Skeletal muscle cell (primary cell): ENCODE data around the gene FANCD2.
A peak's percentile ranks its signal among the peaks of the same experiment; 100 is the strongest.
"Not testable (repeated sequence)": the region's sequence is repeated elsewhere in the genome, so short reads cannot be mapped to it uniquely, and the experiment has no call there.

ENCODE experiments used
- DNase-seq: peaks from one replicate; pipeline ENCODE4 v3.0.0-alpha.2; 2010; ENCODE audit warnings: low read depth
- H3K4me3 ChIP-seq: 2 replicates; pipeline ENCODE4 v1.5.1; 2011; ENCODE audit warnings: low read depth, mild to moderate bottlenecking, control low read depth, low read length, moderate library complexity

The FANCD2 gene

DNA sequence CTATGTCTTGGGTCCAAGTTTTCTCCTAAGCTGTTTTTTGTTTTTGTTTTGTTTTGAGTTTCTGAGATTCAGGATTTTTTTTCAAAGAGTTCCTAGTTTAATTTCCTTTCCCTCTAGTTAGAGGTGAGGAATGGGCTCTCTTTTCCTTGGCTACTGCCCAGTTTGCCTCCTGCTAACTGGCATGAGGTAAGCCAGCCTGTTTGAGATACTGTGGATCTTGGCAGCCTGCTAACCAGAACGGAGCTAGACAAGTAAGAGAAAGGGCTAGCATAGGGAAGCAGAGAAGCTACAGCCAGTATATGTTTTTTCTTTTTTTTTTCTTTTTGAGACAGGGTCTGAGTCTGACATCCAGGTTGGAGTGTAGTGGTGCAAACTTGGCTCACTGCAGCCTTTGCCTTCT lies 64.5 kb downstream of the FANCD2 start:
- not testable (repeated sequence) for DNase-seq, H3K4me3 ChIP-seq

DNA sequence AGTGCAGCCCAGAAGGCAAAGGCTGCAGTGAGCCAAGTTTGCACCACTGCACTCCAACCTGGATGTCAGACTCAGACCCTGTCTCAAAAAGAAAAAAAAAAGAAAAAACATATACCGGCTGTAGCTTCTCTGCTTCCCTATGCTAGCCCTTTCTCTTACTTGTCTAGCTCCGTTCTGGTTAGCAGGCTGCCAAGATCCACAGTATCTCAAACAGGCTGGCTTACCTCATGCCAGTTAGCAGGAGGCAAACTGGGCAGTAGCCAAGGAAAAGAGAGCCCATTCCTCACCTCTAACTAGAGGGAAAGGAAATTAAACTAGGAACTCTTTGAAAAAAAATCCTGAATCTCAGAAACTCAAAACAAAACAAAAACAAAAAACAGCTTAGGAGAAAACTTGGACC lies 65.2 kb downstream of the FANCD2 start:
- not testable (repeated sequence) for H3K4me3 ChIP-seq, DNase-seq

DNA sequence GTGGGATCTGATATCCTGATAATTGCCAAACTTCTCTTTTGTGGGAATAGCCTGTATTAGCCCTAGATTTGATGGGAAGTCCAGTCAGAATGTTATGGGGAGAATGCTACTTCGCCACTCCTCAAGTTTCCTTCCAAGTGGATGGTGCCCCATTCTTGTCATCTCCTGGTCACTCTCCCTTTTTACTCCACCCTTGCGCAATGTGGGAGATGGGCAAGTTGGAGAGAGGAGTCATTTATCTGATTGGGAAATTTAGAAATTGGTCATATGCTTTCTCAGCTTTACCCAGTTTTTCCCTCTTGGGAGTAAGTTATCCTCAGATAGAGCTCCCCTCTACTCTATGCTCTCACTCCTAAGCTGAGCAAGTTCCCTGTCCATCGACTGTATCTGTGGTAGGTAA lies 67.4 kb downstream of the FANCD2 start:
- H3K4me3 ChIP-seq, result no peak overlapping the region
- DNase-seq, result no peak

DNA sequence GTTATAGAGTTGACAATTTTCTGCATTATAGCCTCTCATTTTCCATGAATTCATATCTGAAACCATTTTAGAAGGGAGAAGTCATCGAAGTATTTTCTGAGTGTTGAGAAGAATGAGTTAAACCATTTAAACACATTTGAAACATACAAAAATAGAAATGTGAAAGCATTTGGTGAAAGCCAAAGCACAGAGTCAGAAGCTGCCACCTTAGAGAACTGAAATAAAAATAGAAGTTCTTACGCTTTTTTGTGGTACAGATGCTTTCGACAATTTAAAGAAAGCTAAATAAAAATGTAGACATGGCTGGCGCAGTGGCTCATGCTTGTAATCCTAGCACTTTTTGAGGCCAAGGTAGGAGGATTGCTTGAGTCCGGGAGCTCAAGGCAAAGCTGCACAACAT lies 72.8 kb downstream of the FANCD2 start:
- DNase-seq, result no peak
- no peak overlapping the region for H3K4me3 ChIP-seq

DNA sequence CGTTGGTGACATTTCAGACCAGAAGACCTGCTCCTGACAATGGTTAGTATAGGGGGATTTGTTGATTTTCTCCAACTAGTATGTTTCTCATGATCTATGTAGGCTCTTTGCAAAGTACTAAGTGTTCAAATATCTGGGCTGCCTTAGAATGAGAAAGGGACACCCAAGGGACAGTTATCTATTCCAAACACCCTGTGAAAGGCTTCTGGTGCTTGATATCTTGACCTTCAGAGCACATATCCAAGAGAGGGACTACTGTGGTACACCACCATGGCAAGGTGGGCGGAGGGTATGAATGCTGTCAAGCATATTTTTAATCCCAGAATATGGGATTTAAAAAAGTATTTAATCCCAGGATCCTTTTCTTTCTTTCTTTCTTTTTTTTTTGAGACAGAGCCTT lies 80.7 kb downstream of the FANCD2 start:
- no peak for DNase-seq
- H3K4me3 ChIP-seq, result no peak overlapping the region

DNA sequence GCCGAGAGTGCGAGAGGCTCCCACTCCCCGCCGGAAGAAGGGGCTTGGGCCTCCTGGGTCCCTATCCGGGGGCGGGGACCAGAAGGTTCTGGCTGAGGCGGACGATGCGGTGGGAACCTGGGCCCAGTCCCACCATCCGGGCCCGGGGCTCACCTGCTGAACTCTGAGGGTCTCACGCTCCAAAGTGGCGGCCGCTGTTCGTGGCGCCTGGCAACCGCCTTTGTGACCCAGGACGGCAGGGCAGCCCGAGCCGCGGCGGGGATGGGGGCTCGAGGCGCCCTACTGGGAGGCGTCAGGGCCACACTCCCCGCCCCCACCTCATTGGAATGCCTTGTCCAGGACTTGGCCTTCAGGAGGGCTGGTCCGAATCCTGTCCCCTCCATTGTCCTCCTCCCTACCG lies 81.9 kb downstream of the FANCD2 start, which contains the start of gene FANCD2OS:
Gene FANCD2OS (minus strand): TSS at position 165 of the 400 bp plus-strand sequence. CDS start 3,481 bp downstream, outside the sequence.
- H3K4me3 ChIP-seq, result no peak within 1 kb of the TSS
- DNase-seq, result no peak

DNA sequence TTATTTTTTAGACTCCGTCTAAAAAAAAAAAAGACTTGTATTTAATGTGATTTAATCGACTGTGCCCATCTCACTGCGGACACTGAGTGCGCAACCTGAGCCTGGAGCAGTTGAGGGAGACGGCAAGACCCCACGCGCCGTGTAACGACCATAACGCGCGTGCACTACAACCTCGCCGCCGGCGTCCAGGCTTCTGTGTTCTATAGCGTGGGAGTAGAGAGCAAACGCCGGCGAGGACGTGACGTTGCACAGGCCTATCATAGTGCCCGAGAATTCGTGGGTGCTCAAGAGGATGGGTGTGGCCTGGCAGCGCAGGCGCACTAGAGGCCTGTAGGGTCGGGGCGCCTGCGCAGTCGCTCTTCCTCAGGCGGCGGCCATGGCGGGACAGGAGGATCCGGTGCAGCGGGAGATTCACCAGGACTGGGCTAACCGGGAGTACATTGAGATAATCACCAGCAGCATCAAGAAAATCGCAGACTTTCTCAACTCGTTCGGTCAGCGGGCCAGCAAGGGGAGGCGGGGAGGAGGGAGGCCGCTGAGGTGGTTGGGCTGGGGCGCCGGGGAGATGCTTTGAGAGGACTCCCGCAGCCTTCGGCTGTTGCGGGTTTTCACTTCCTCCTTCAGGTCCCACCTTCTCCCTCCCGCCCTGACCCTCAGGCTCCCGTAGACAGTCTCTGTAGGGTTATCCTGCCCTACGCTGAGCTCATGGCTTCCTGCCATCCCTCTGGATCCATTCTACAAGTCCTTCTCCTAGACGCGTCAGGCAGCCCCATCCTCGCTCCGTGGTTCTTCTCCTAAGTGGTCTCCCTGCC lies 89.3 kb downstream of the FANCD2 start, which contains the start of gene BRK1:
Gene BRK1 (plus strand): TSS at position 350 of the 812 bp plus-strand sequence. CDS start 27 bp downstream, at position 377.
- DNase-seq, result peak; percentile 88
- H3K4me3 ChIP-seq, result peak within 1 kb of the TSS; percentile 97

DNA sequence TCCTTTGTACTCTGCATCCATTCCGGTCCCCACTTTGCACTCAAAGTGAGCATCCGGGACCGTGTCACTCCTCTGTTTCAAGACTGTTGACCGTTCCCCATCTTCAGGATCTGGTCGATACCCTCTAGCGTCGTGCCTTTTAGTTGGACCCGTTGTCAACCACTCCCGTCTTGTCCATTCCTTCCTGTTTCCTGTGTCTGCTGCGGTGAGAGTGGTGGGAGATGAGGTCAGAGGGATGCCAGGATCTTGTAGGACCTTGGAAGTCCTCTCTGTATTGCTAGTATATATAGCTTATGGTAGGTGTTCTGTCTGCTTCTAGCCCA lies 89.9 kb downstream of the FANCD2 start:
- no peak for DNase-seq
- peak overlapping the region; percentile 97 for H3K4me3 ChIP-seq

DNA sequence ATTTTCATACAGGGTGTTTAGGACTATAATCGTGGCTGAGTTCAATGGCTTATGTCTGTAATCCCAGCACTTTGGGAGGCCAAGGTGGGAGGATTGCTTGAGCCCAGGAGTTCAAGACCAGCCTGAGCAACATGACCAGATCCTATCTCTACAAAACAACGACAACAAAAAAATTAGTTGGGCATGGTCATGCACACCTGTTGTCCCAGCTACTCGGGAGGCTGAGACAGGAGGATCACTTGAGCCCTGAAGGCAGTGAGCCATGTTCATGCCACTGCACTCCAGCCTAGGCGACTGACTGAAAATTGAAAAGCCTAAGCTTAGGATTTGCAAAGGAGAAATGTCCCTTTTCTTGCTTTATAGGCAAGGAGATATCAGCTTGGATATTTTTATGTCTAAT lies 90.7 kb downstream of the FANCD2 start:
- H3K4me3 ChIP-seq, result no peak overlapping the region
- no peak for DNase-seq

DNA sequence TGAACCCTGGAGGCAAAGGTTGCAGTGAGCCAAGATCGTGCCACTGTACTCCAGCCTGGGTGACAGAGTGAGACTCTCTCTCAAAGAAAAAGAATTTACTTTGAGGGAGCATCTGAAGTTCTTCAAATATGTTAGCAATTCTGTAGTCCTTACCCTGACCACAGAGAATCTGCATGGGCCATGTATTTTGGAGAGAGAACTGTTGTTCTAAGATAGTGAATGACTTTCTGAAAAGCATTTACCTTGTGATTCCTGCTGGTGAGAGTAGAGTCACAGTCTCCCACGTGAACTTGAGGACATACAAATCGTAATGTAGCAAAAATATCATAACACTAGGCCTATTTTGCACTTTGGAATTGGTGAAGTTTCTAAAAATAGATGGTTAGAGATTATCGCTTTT lies 93.1 kb downstream of the FANCD2 start:
- H3K4me3 ChIP-seq, result no peak overlapping the region
- no peak for DNase-seq

DNA sequence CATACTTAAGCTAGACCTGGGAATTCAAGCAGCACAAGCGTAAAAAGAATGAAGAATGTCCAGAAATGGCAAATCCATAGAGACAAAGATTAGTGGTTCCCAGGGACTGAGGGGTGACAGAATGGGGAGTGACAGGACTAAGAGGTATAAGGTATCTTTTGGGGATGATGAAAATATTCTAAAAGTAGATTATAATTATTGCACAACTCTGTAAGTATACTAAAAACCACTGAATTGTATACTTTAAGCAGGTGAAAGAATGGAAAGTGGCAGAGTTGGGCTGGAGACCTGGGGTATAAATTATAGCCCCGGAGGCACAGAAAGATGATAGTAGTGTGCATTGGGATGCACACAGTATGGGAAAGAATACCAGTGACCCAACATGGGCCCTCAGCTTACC lies 94.8 kb downstream of the FANCD2 start:
- H3K4me3 ChIP-seq, result no peak overlapping the region
- DNase-seq, result no peak

DNA sequence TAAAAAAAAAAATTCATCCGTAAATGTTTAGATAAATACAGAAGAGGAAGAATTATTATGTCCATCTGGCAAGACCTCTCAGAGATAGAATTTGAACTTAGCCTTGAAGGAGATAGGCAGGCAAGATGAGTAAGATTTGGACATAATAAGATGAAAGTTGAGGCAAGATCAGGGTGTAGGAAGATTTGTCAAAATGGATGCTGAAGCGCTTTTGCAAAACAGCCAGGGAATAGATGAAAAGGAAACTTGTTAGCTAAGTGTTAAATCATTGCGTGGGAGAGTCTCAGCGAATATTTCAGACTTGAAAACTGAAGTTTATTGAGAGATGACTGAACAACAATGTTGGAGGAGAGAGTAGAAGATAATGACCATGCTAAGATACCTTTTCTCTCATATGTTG lies 96.5 kb downstream of the FANCD2 start:
- no peak for DNase-seq
- H3K4me3 ChIP-seq, result no peak overlapping the region

DNA sequence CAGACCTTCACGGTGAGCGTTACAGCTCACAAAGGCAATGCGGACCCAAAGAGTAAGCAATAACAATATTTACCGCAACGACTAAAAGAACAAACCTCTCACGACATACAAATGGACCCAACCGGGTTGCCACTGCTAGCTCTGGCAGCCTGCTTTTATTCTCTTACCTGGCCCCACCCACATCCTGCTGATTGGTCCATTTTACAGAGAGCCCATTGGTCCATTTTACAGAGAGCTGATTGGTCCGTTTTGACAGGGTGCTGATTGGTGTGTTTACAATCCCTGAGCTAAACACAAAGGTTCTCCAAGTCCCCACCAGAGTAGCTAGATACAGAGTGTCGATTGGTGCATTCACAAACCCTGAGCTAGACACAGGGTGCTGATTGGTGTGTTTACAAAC lies 109.6 kb downstream of the FANCD2 start:
- not testable (repeated sequence) for DNase-seq, H3K4me3 ChIP-seq

DNA sequence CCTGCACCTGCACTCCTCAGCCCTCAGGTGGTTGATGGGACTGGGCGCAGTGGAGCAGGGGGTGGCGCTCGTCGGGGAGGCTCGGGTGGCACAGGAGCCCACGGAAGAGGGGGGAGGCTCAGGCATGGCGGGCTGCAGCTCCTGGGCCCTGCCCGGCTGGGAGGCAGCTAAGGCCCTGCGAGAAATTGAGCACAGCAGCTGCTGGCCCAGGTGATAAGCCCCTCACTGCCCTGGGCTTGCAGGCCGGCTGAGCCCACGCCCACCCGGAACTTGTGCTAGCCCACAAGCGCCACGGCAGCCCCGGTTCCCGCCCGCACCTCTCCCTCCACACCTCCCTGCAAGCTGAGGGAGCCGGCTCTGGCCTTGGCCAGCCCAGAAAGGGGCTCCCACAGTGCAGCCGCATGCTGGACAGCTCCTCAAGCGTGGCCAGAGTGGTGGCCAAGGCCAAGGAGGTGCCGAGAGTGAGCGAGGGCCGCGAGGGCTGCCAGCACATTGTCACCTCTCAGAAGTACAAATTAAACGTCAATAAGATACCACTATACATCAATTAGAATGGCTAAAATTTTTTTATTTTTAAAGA lies 110.3 kb downstream of the FANCD2 start:
- no peak for DNase-seq
- H3K4me3 ChIP-seq, result no peak overlapping the region

DNA sequence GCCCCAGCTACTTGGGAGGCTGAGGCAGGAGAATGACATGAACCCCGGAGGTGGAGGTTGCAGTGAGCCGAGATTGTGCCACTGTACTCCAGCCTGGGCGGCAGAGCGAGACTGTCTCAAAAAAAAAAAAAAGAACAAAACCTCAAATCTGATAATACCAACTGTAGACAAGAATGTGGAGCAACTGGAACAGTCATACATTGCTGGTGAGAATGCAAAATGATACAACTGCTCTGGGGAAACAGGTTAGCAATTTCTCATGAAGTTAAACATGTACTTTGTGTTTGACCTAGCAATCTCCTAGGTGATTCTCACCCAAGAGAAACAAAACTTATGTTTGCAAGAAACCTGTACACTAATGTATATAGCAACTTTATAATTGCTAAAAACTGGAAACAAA lies 110.9 kb downstream of the FANCD2 start:
- DNase-seq, result no peak
- no peak overlapping the region for H3K4me3 ChIP-seq

DNA sequence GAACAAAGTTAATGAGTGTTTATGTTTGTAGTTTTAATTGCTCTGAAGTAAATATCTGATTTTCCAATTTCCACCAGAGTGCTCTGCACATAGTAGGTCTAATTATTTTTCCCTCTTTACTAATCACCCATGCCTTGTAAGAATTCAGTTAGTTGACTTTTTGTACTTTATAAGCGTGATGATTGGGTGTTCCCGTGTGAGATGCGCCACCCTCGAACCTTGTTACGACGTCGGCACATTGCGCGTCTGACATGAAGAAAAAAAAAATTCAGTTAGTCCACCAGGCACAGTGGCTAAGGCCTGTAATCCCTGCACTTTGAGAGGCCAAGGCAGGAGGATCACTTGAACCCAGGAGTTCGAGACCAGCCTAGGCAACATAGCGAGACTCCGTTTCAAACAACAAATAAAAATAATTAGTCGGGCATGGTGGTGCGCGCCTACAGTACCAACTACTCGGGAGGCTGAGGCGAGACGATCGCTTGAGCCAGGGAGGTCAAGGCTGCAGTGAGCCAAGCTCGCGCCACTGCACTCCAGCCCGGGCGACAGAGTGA lies 114.8 kb downstream of the FANCD2 start:
- peak overlapping the region; percentile 74 for H3K4me3 ChIP-seq
- DNase-seq, result no peak

DNA sequence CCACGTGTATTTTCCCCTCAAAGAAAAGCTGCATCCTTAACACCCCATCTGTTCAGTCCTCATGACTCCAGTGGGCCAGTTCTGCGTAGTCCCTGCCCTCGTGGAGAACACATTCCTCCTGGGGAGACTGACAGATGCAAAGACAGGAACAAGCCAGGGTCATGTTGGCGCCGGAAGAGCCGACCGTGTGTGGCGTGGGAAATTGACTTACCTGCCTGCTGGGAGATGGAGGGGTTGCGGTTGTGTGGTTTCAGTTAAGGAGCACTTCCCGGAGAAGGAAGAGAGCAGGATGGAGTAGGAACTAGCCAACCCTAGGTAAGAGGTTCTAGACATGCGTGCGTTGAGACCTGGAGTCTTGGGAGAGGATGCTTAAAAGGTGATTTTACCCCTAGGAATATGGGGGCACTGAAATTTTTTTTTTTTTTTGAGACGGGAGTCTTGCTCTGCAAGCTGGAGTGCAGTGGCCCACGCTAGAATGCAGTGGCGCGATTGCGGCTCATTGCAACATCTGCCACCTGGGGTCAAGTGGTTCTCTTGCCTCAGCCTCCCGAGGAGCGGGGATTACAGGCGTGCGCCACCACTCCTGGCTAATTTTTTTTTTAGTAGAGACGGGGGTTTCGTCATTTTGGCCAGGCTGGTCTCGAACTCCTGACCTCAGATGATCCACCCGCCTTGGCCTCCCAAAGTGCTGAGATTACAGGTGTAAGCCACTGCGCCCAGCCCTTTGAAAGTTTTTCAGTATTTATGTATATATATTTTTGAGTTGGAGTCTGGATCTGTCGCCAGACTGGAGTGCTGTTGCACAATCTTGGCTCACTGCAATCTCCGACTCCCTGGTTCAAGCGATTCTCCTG lies 116.7 kb downstream of the FANCD2 start:
- DNase-seq, result no peak
- peak overlapping the region; percentile 74 for H3K4me3 ChIP-seq

DNA sequence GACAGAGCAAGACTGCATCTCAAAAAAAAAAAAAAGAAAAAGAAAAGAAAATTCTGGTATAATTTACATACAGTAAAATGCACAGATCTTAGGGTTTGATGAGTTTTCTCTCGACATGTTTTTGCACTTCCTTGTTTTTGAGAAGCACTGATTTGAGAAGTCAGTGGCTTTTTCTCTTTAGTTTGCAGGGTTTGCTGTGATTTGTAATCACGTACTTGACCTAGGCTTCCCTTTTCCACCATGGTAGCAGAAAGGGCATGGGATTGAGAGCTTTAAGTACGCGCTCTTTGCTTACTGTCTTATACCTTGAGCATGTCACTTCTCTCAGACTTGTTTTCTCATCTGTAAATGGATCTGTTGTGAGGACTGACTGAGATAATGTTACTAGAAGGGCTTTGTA lies 119.4 kb downstream of the FANCD2 start:
- no peak overlapping the region for H3K4me3 ChIP-seq
- DNase-seq, result no peak

DNA sequence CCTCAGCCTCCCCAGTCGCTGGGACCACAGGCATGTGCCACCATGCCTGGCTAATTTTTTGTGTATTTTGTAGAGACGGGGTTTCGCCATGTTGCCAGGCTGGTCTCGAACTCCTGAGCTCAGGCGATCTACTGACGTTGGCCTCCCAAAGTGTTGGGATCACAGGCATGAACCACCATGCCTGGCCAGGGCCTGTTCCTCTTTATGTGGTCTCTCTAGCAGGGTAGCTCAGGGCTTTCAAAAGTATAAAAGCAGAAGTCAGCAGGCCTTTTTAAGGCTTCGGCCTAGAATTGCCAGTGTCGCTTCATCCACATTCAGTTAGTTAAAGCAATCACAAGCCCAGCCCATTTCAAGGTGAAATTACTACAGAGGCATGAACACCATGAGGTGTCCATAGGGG lies 123.0 kb downstream of the FANCD2 start:
- no peak overlapping the region for H3K4me3 ChIP-seq
- DNase-seq, result no peak

DNA sequence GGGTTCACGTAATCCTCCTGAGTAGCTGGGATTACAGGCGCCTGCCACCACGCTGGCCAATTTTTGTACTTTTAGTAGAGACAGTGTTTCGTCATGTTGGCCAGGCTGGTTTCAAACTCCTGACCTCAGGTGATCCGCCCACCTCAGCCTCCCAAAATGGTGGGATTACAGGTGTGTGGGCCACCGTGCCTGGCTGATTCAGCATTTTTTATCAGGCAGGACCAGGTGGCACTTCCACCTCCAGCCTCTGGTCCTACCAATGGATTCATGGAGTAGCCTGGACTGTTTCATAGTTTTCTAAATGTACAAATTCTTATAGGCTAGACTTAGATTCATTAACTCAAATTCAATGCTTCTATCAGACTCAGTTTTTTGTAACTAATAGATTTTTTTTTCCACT lies 124.8 kb downstream of the FANCD2 start:
- DNase-seq, result no peak
- no peak overlapping the region for H3K4me3 ChIP-seq
